Stimulated activated CD8-positive, alpha-beta memory T cell treated with anti-CD3 and anti-CD28 coated beads, Interleukin-4, amount 100 ng/mL, for 48 hours (primary cell): ENCODE results near the gene CHCHD6.

Experiments
- DNase-seq: peaks from one replicate; pipeline ENCODE4 v3.0.0-alpha.2; 2020

Gene CHCHD6

GRCh38 chr3:126836220-126836860, 132.3 kb downstream of the CHCHD6 start:
- DNase-seq = no peak

GRCh38 chr3:126837773-126838172, 133.7 kb downstream of the CHCHD6 start:
- DNase-seq = no peak

DNA sequence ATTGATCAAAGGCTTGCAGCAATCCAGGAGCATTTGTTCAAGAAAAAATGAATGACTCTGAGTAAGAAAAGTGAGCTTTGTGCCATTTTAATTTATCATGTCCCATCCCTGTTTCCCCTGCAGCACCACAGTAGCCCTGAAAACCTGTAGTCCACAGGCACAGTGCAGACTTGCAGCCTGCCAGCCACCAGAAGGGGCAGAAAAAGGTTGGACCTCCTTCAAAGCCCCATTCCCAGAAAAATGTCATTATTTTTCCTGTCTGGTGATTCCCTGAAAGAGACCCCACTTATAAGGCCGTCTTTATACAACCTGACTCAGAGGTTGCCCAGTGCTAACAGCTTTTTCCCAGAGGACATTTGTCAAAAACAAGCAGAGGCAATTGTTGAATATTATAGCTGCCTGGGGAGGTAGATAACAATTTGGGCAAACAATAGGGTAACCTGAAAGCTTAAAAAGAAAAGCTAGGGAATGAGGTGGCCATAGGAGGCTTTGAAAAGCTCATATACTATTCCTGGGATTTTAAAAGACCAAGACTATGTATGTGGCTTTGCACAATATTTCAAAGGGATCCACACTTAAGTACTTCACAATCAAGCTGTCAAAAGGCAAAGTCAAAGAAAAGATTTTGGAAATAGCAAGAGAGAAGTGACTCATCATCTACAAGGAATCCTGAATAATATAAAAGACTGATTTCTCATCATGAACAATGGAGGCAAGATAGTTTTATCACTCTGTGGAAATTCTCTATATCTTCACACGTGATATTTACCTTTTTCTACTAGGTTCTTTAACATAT, 142.1 kb downstream of the CHCHD6 start:
- no peak for DNase-seq

GRCh38 chr3:126847061-126847460, 143.0 kb downstream of the CHCHD6 start:
- DNase-seq = no peak

DNA sequence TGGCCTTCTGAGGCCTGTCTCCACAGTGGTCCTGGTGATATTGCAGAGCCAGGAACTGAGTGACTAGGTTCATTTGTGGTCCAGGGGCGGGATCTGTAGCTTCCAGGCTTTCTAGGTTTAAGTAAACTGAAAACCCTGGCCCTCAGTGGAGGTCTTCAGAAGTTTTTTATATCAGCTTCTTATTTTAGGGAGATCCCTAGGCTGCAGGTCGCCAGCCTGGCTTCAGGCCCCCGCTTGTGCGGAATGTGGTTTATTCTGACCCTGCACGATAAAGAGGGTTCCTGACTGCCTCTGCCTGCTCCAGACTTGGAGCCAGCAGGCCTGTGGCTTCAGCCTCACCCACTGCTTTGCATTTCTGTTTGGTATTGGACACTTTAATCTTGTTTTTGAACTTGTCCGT, 145.0 kb downstream of the CHCHD6 start:
- DNase-seq = no peak

- DNase-seq = no peak
Measured at GRCh38 chr3:126849768-126850167, 145.7 kb downstream of the CHCHD6 start.

GRCh38 chr3:126850370-126851085, 146.5 kb downstream of the CHCHD6 start:
- no peak for DNase-seq

DNA sequence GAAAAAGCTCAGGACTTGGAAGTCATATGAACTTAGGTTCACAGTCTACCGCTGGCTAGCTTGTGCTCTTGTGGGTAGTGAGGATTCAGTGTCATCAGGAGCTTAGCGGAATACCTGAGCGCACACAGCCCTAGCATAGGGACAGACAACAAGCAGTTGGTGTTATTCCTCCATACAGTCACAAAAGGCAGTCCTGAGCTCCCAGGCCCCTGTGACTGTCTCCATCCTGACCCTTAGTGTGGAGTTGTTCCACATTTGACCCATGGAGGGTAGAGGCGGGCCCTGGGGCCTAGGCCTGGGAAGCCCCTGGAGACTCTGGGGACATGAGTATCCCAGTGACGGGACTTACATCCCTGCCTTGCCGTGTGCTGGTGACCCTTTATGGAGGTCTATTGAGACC, 147.3 kb downstream of the CHCHD6 start:
- DNase-seq = no peak

DNA sequence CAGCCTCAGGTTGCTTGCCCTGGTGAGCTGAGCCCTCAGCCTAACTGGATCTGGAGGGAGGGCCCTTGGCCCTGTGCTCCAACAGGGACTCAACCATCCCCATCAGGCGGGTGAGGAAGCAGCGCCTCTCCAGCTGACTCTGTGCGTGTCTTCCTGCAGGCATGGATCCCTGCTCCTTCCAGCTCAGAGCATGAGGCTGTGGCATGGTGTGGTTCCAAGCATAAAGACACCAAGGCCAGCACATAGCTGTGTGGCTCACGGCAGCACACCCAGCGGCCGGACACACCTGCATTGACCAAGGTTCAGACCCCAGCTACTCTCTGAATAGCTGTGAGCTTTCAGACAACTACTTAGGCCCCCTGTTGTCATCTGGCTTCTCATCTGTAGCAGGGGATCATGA, 147.9 kb downstream of the CHCHD6 start:
- no peak for DNase-seq

- no peak for DNase-seq
Measured at GRCh38 chr3:126852511-126852910, 148.5 kb downstream of the CHCHD6 start.

- DNase-seq = no peak
Measured at GRCh38 chr3:126854666-126855065, 150.6 kb downstream of the CHCHD6 start.

DNA sequence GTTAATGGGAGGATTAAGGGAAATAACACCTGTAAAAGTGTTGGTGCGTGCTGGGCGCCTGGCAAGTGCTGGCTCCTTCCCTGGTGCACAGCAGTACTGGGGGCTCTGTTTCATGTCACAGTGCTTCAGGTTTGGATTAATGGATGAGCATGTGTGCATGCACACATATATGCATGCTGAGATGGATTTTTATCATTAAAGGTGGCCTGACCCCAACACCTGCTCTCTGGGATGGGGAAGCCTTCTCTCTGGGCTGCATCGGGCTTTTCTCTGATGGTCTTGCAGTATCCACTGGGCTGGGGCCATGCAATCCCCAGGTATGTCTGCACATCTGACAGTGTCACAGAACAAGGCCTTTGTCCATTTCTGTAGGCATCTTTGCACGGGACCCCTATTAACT, 151.3 kb downstream of the CHCHD6 start:
- DNase-seq = no peak

- DNase-seq = no peak
Measured at GRCh38 chr3:126857928-126858327, 153.9 kb downstream of the CHCHD6 start.

DNA sequence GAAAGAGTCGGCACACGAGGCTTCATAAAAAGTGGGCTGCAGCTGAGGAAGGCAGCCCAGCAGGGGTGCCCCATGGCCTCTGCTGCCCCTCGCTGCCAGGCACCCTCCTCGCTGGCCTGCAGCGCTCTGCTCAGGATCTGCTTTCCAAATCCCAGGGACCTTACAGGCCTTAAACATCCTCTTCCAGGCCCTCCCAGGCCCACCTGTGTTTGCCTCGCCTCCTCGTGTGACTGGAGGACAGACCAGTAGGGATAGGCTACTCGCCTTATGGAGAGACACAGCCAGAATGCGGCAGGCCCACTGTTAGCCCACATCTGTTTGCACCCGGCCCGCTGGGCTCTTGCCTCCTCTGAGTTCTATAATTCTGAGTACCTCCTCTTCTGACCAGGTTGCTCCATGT, 154.4 kb downstream of the CHCHD6 start:
- no peak for DNase-seq

DNA sequence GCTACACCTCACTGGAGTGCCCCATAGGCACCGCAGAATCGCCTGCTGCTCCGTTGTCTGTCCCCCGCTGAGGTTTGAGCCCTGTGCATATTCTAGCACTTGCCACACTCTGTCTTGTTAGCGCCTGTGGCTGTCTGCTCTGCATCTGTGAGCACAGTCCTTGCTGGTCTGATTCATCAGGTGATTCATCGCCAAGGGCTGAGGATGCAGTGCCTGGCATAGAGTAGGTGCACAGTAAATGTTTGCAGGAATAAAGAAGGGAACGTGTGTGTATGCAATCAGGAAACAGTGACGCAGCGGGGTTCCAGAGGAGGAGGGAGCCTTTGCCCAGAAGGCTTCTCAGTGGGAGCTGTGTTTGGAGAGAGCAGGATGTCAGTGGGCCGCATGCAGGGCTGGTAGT, 154.8 kb downstream of the CHCHD6 start:
- no peak for DNase-seq

DNA sequence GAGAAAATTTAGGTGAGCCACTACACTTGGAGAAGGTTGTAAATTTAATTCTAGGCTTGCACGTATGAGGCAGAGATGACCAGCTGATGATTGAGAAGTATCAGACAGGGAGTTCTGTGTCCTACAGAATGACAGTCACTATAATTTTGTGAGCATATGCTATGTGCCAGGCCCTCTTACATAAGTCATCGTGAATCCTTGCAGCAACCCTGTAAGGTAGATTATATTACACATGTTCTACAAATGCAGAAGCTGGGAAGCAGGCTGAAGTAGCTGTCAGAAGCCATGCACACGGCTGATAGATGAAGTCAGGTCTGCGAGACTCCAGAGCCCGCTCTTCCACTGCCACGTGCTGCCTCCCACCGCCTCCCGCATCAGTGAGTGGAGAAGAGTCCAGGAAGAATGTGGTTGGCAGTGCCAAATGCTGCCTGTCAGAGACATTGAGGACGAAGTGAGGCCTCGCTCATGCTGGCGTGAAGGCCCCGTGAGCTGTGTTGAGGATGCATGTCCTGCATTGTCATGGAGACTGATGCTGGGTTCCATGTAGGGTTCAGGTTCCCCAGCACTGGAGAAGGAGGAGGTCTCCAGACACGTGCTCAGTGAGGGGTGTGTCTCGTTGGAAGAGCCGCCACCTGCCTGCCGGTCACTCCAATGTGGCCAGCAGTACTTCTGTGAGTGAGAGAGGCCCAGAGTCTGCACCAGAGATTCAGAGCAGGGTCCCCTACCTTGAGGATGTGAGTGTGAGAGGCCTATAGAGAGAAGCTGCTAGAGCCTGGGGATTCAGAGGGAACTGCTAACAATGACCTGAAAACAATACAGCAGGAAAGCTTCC, 155.6 kb downstream of the CHCHD6 start:
- no peak for DNase-seq

GRCh38 chr3:126865736-126866135, 161.7 kb downstream of the CHCHD6 start:
- no peak for DNase-seq

- no peak for DNase-seq
Measured at GRCh38 chr3:126866175-126866759, 162.2 kb downstream of the CHCHD6 start.

DNA sequence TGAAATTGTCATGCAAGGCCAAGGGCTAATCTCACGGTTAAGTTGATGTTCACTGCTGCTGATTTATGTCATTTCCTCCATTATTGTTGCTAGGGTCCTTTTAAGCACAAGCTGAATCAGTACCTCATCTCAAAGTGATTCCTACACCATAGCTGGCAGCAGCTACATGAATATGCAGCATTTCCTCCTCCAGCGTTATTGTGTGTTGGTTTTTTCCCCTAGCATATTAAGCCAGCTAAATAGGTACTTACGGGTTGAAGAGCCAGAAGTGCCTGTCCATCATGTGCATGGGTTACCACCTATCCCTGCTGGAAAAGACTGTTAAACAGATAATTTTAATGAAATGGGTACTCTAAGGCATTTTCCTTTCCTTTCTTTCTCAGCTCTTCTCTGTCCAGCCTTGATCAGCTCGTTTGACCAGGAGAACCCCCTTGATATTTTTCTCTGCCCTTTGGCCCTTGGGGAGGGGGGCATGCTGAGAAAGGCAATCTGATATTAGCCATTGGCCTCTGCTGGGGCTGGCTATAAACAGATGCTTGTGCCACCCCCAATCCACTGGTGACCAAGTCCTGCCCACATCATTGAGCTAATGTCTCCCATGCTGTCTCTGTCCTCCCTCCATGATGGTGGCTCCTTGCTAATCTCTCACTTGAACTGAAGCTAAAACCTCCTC, 163.3 kb downstream of the CHCHD6 start:
- DNase-seq = no peak

DNA sequence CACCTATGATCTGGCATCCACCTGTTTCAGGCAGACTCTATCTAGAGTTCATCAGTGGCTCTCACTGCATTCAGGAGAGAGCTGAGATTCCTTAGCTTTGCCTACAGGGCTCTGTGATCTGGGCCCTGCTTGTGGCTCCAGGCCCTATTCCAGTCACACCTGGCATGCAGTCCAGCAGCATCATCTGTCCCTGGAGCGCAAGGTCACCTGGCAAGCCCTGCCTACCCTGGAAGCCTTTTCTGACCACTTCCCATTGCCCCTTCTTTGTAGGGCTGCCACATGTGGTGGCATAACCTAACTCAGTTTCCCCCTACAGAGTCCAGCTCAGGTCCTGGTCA, 163.8 kb downstream of the CHCHD6 start:
- DNase-seq = no peak

DNA sequence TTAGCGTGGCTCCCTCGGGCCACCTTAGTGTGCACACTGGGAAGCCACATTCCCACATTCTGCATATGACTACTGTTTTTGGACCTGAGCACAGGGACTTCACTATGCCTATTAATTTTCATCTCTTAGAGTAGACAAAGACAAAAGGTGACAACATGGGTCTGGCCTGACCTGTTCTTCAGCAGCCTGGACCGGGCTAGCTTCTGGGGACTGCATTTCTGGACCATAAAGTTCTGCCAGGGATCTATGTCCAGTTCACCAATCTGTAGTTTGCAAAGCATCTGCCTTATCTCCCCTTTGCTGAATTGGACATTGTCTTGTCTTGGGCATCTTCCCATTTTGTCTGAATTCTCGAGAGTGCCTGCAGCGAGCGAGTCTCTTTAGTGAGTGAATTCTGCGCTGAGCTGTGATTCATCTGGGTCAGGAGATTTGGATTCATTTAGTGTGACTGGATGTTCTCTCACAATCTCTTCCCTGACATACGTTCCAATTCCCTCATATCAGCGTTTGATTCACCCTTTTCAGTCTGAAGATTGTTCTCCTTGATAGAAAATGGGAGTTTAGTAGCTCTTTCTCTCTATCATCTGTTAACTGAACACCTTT, 166.7 kb downstream of the CHCHD6 start:
- no peak for DNase-seq
